Thyroid gland (tissue), 4 donors: ENCODE data around the gene NAT10. TPM values are rescaled to one million over a fixed set of nuclear protein-coding genes. Genes with fewer than 3 reads are reported as not detected.

ENCODE experiments used
- DNase-seq, 2 donors: peaks; one replicate each; pipeline ENCODE4 v3.0.0-alpha.2; 2019
- H3K27ac ChIP-seq, 3 donors: fragments of 200-600 bp; sonication (generic); 1 replicate in 2 of 3; 2 replicates in 1 of 3; pipeline ENCODE4 v1.5.1; 2016 to 2019; ENCODE audit warnings: mild to moderate bottlenecking in 1 of 3, moderate library complexity in 1 of 3
- H3K27me3 ChIP-seq: fragments of 200-600 bp; sonication (generic); one replicate; pipeline ENCODE4 v1.5.1; 2019
- H3K36me3 ChIP-seq, 2 donors: fragments of 200-600 bp; sonication (generic); one replicate each; pipeline ENCODE4 v1.5.1; 2016 to 2019
- H3K4me1 ChIP-seq, 2 donors: fragments of 200-600 bp; sonication (generic); one replicate each; pipeline ENCODE4 v1.5.1; 2017 to 2019
- H3K4me3 ChIP-seq, 3 donors: fragments of 200-600 bp; sonication (generic); replicated peaks in 1 of 3; 1 replicate in 2 of 3; 2 replicates in 1 of 3; pipeline ENCODE4 v1.5.1; 2016; ENCODE audit warnings: mild to moderate bottlenecking in 1 of 3
- H3K9me3 ChIP-seq: fragments of 200-600 bp; sonication (generic); one replicate; pipeline ENCODE4 v1.5.1; 2017
- CTCF ChIP-seq, 6 experiments: fragments of 200-600 bp in 3 of 6; fragments of 450-650 bp in 3 of 6; sonication (generic) in 3 of 6; IDR thresholded peaks; one replicate each; pipeline ENCODE4 v1.5.1; 2016 to 2019; ENCODE audit warnings: antibody characterized with exemption in 6 of 6, mild to moderate bottlenecking in 2 of 6, inconsistent platforms in 1 of 6, moderate library complexity in 1 of 6
- POLR2A ChIP-seq, 2 donors: fragments of 450-650 bp; IDR thresholded peaks; one replicate each; pipeline ENCODE4 v1.6.1; 2017; ENCODE audit warnings: antibody characterized with exemption in 2 of 2, mild to moderate bottlenecking in 2 of 2, moderate library complexity in 1 of 2
- WGBS, 2 donors: methylation state at CpG; one replicate each; pipeline ENCODE4 v1.1.5; 2017; 5-methylcytosine and 5-hydroxymethylcytosine counted together
- intact Hi-C: fragments of 100-400 bp; cut with DNase I; formaldehyde crosslinking; loops from one replicate; pipeline ENCODE4 v1.15.1; 2023
- total RNA-seq, 4 donors: library from RNA; depleted of rRNA; stranded (reverse); fragments of >200 nt; gene quantifications; one replicate each; pipeline ENCODE4 v1.2.3, GENCODE V29; 2016

Gene NAT10
- total RNA-seq, 4 donors from 2014 or later = 25.9 to 32.9 (median 31.2) TPM

GRCh38 chr11:34143048-34143447, 37.6 kb downstream of the NAT10 start:
- Histone ChIP-seq H3K9me3 (no peaks in the 10 kb centered on the region), H3K4me3 (no peak overlapping the region), H3K36me3 (peaks cover 63 to 92% of the 10 kb centered on the region in 2 donors), H3K27ac (no peak overlapping the region), H3K27me3 (no peaks in the 10 kb centered on the region), H3K4me1 (no peaks in the 10 kb centered on the region)
- intact Hi-C loops = no loop called here
- WGBS, 2 donors = 78 to 81% methylated on average over 2 of the region's 2 CpGs
- TF ChIP-seq POLR2A (IDR thresholded peaks at IDR 0.05) = no peak
- TF ChIP-seq CTCF (IDR thresholded peaks at IDR 0.05) = no peak
- DNase-seq = no peak

- peaks cover 63 to 84% of the 10 kb centered on the region in 2 donors for H3K36me3 ChIP-seq
- 93 to 96% methylated on average over 5 of the region's 5 CpGs for WGBS, 2 donors
- DNase-seq = no peak
Measured at GRCh38 chr11:34145073-34145472, 39.6 kb downstream of the NAT10 start.

DNA sequence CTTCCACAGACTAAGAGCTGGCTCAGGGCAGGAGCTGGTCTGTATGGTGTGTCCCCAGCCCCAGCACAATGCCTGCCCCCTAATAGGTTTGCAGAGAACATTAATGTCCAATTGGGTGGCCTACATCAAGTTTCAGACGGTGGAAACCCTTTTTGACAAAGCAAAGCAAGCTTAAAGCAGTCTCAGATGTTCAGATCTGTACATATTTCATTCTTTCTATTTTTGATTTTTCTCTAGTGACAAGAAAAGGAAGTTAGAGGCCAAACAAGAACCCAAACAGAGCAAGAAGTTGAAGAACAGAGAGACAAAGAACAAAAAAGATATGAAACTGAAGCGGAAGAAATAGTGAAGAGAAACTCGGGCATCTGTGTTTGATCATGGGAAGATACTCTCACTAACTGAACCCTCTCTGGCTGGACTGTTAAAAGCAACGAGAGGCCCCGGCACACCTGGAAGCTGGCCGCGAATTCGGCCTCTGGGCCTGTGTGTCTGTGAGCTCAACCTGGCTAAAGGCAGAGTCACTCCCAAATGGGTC, 40.5 kb downstream of the NAT10 start:
- WGBS, 2 donors = 84 to 89% methylated on average over 8 of the region's 8 CpGs
- no peaks in the 10 kb centered on the region for H3K27me3 ChIP-seq
- no peak overlapping the region for H3K27ac ChIP-seq
- no peaks in the 10 kb centered on the region for H3K4me1 ChIP-seq
- H3K36me3 ChIP-seq = peaks cover 55 to 76% of the 10 kb centered on the region in 2 donors
- TF ChIP-seq POLR2A (IDR thresholded peaks at IDR 0.05) = no peak
- no peak for TF ChIP-seq CTCF (IDR thresholded peaks at IDR 0.05)
- DNase-seq = no peak
- no peaks in the 10 kb centered on the region for H3K9me3 ChIP-seq
- no peak overlapping the region for H3K4me3 ChIP-seq
- intact Hi-C loops = no loop called here

More at GRCh38 chr11:34145073-34145472, 39.6 kb downstream of the NAT10 start:
- Histone ChIP-seq H3K4me1 (no peaks in the 10 kb centered on the region), H3K27ac (no peak overlapping the region), H3K9me3 (no peaks in the 10 kb centered on the region), H3K27me3 (no peaks in the 10 kb centered on the region), H3K4me3 (no peak overlapping the region)
- TF ChIP-seq CTCF (IDR thresholded peaks at IDR 0.05) (no peak), POLR2A (IDR thresholded peaks at IDR 0.05) (no peak)
- intact Hi-C loops = no loop called here

DNA sequence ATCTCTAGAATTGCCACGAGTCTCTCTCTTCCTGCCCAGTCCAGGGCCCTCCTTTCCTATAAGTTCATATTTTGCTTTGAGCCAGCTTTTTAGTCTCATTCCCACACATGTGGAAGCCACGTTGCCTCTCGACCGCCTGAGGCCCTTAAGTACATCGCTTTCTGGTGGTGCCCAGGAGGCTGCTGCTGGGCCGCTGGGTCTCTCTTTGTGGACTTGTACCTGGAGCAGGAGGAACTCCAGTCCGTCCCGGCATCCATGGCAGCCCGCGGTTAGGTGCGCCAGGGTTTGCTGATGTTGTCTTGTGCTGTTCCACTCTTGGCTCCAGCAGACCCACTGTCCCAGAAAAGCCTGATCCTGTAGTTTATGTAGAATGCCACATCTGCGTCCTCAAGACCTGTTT, 41.0 kb downstream of the NAT10 start:
- H3K4me1 ChIP-seq = no peaks in the 10 kb centered on the region
- H3K27me3 ChIP-seq = no peaks in the 10 kb centered on the region
- H3K9me3 ChIP-seq = no peaks in the 10 kb centered on the region
- intact Hi-C loops = no loop called here
- TF ChIP-seq POLR2A (IDR thresholded peaks at IDR 0.05) = no peak
- TF ChIP-seq CTCF (IDR thresholded peaks at IDR 0.05) = no peak
- H3K4me3 ChIP-seq = no peak overlapping the region
- peaks cover 50 to 71% of the 10 kb centered on the region in 2 donors for H3K36me3 ChIP-seq
- no peak for DNase-seq
- WGBS, 2 donors = 94 to 95% methylated on average over 12 of the region's 12 CpGs
- no peak overlapping the region for H3K27ac ChIP-seq

DNA sequence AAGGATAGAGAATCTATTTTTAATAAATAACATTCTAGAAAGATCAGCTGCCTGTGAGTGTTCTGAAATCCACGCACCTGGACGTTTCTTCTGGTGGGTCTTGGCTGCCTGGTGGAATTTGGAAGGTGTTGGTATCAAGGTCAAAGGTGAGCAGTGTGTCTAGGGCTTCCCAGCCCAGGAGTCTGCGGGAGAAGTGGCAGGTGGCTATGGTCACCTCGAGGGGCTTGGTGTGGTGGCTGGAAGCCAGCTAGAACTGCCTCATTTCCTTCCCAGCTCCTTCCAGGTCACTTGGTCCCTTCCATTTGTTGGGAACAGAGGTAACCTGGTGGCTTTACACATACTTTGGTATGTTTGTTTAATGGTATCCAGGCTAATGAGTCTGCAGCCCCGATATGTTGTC, 41.4 kb downstream of the NAT10 start:
- Histone ChIP-seq H3K27ac (no peak overlapping the region), H3K4me1 (no peaks in the 10 kb centered on the region), H3K9me3 (no peaks in the 10 kb centered on the region), H3K27me3 (no peaks in the 10 kb centered on the region), H3K4me3 (no peak overlapping the region), H3K36me3 (peaks cover 45 to 66% of the 10 kb centered on the region in 2 donors)
- TF ChIP-seq POLR2A (IDR thresholded peaks at IDR 0.05) (no peak), CTCF (IDR thresholded peaks at IDR 0.05) (no peak)
- no peak for DNase-seq
- WGBS, 2 donors = 79 to 82% methylated on average over 5 of the region's 5 CpGs
- intact Hi-C loops = no loop called here
